Panc1 (cell line): ENCODE measurements around the gene ERC2.

Experiments
- CTCF ChIP-seq: fragments of 450-650 bp; IDR thresholded peaks from 2 replicates; pipeline ENCODE4 v1.5.1; 2017; ENCODE audit warnings: mild to moderate bottlenecking
- POLR2AphosphoS5 ChIP-seq: IDR thresholded peaks from 2 replicates; pipeline ENCODE4 v1.6.1; 2012; ENCODE audit warnings: mild to moderate bottlenecking, low read depth, low read length, moderate library complexity
- SIN3A ChIP-seq: IDR thresholded peaks from 2 replicates; pipeline ENCODE4 v1.6.1; 2012; ENCODE audit warnings: low read depth, mild to moderate bottlenecking, low read length, moderate library complexity, borderline replicate concordance; ENCODE audit not compliant: insufficient read depth
- TCF7L2 ChIP-seq: IDR thresholded peaks from 2 replicates; pipeline ENCODE4 v1.6.1; 2011; ENCODE audit warnings: mild to moderate bottlenecking, low read depth, low read length, inconsistent platforms
- TF ChIP-seq, protein P1 (sequence below), 2 experiments: IDR thresholded peaks; 2 replicates each; pipeline ENCODE4 v1.6.1; 2011 to 2012; ENCODE audit warnings: low read depth in 2 of 2, control low read depth in 1 of 2, low read length in 1 of 2, mild to moderate bottlenecking in 1 of 2, moderate library complexity in 1 of 2; ENCODE audit not compliant: insufficient read depth in 1 of 2

DNA sequence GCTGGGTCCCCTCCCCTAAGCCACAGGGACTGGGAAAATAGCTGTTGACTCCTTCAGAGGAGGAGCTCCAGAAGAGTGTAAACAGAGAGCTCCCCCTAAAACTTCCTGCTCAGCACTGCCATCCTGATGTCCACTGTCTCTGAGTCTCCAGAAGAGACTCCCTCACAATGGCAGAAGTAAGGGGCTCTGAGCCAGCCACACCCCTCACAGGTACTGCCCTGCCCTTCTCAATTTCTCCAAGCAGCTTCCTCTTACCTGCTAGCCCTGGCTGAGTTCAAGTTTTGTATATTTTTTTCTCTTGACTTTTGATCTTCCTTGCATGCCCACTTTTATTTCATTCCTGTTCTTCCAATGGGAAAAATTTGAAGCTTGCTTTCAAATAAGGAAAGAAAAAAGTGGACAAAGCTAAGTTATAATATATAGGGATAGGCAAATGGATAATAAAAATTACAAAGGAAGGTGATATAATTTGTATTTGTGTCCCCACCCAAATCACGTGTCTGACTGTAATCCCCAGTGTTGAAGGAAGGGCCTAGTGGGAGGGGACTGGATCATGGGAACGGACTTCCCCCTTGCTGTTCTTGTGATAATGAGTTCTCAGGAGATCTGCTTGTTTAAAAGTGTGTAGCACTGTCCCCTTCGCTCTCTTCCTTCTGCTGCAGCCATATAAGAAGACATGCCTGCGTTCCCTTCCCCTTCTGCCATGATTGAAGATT is 539.0 kb downstream of the ERC2 start:
- TF ChIP-seq CTCF (no peak), POLR2AphosphoS5 (no peak), SIN3A (no peak), TCF7L2 (no peak)
- TF ChIP-seq, protein P1, sequence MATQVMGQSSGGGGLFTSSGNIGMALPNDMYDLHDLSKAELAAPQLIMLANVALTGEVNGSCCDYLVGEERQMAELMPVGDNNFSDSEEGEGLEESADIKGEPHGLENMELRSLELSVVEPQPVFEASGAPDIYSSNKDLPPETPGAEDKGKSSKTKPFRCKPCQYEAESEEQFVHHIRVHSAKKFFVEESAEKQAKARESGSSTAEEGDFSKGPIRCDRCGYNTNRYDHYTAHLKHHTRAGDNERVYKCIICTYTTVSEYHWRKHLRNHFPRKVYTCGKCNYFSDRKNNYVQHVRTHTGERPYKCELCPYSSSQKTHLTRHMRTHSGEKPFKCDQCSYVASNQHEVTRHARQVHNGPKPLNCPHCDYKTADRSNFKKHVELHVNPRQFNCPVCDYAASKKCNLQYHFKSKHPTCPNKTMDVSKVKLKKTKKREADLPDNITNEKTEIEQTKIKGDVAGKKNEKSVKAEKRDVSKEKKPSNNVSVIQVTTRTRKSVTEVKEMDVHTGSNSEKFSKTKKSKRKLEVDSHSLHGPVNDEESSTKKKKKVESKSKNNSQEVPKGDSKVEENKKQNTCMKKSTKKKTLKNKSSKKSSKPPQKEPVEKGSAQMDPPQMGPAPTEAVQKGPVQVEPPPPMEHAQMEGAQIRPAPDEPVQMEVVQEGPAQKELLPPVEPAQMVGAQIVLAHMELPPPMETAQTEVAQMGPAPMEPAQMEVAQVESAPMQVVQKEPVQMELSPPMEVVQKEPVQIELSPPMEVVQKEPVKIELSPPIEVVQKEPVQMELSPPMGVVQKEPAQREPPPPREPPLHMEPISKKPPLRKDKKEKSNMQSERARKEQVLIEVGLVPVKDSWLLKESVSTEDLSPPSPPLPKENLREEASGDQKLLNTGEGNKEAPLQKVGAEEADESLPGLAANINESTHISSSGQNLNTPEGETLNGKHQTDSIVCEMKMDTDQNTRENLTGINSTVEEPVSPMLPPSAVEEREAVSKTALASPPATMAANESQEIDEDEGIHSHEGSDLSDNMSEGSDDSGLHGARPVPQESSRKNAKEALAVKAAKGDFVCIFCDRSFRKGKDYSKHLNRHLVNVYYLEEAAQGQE (IDR thresholded peaks at IDR 0.05; ENCODE audit: insufficient read depth in 1 of 2, low read depth in 2 of 2, low read length in 1 of 2) = no peak
